HEK293 (cell line): ENCODE results near the gene RPS21.

Experiments
- CTCF ChIA-PET: fragments of 350-600 bp; formaldehyde crosslinking; extraction: SDS; loops from one replicate; lab custom pipeline; 2021; ENCODE audit warnings: antibody characterized with exemption; lab: Yijun Ruan, JAX
- POLR2A ChIA-PET: fragments of 300-600 bp; formaldehyde crosslinking; extraction: SDS; loops from one replicate; lab custom pipeline; 2020; ENCODE audit warnings: antibody characterized with exemption, inconsistent platforms; lab: Yijun Ruan, JAX
- H3K27ac ChIP-seq: fragments of 200-500 bp; sonication (Bioruptor generic); 2 replicates; pipeline ENCODE4 v1.5.1; 2014; ENCODE audit warnings: low read depth, low read length, control low read depth, inconsistent platforms; ENCODE audit errors: extremely low read depth
- H3K36me3 ChIP-seq, 2 experiments: fragments of 200-500 bp in 1 of 2; sonication (Bioruptor generic) in 1 of 2; 1 replicate in 1 of 2; 2 replicates in 1 of 2; pipeline ENCODE4 v1.5.1; 2014 to 2017; ENCODE audit warnings: inconsistent platforms in 2 of 2, low read length in 2 of 2; ENCODE audit not compliant: control insufficient read depth in 2 of 2, insufficient read depth in 1 of 2
- H3K4me1 ChIP-seq: fragments of 200-500 bp; sonication (Bioruptor generic); 2 replicates; pipeline ENCODE4 v1.5.1; 2014; ENCODE audit warnings: mild to moderate bottlenecking, low read length, inconsistent platforms; ENCODE audit not compliant: control insufficient read depth, insufficient read depth
- H3K4me3 ChIP-seq: 2 replicates; pipeline ENCODE4 v1.5.1; 2011; ENCODE audit warnings: low read depth, mild to moderate bottlenecking, control low read depth, low read length, moderate library complexity
- H3K9me3 ChIP-seq: fragments of 200-500 bp; sonication (Bioruptor generic); 2 replicates; pipeline ENCODE4 v1.5.1; 2014; ENCODE audit warnings: low read depth, low read length, inconsistent platforms; ENCODE audit not compliant: control insufficient read depth, insufficient read depth
- GLI4 ChIP-seq: fragments of 450-650 bp; formaldehyde crosslinking; IDR thresholded peaks from 2 replicates; pipeline ENCODE4 v1.5.1; 2016; ENCODE audit warnings: missing biosample characterization, missing genetic modification characterization
- ZBTB20 ChIP-seq: fragments of 450-650 bp; formaldehyde crosslinking; IDR thresholded peaks from 2 replicates; pipeline ENCODE4 v1.5.1; 2016; ENCODE audit warnings: missing biosample characterization, missing genetic modification characterization
- ZBTB8A ChIP-seq: fragments of 450-650 bp; formaldehyde crosslinking; IDR thresholded peaks from 2 replicates; pipeline ENCODE4 v1.5.1; 2016; ENCODE audit warnings: missing biosample characterization, missing genetic modification characterization
- ZFP69B ChIP-seq: fragments of 450-650 bp; formaldehyde crosslinking; IDR thresholded peaks from 2 replicates; pipeline ENCODE4 v1.5.1; 2016; ENCODE audit warnings: missing biosample characterization, missing genetic modification characterization
- ZNF132 ChIP-seq: fragments of 450-650 bp; formaldehyde crosslinking; IDR thresholded peaks from 2 replicates; pipeline ENCODE4 v1.5.1; 2017; ENCODE audit warnings: missing biosample characterization, missing genetic modification characterization, borderline replicate concordance
- ZNF202 ChIP-seq: fragments of 450-650 bp; formaldehyde crosslinking; IDR thresholded peaks from 2 replicates; pipeline ENCODE4 v1.5.1; 2016; ENCODE audit warnings: missing biosample characterization, missing genetic modification characterization, borderline replicate concordance
- ZNF423 ChIP-seq: fragments of 450-650 bp; formaldehyde crosslinking; IDR thresholded peaks from 2 replicates; pipeline ENCODE4 v1.5.1; 2016; ENCODE audit warnings: missing biosample characterization, missing genetic modification characterization
- ZNF48 ChIP-seq: fragments of 450-650 bp; formaldehyde crosslinking; IDR thresholded peaks from 2 replicates; pipeline ENCODE4 v1.5.1; 2016; ENCODE audit warnings: missing biosample characterization, missing genetic modification characterization
- ZNF560 ChIP-seq: fragments of 450-650 bp; formaldehyde crosslinking; IDR thresholded peaks from 2 replicates; pipeline ENCODE4 v1.5.1; 2017; ENCODE audit warnings: missing biosample characterization, missing genetic modification characterization, borderline replicate concordance
- ZNF701 ChIP-seq: fragments of 450-650 bp; formaldehyde crosslinking; IDR thresholded peaks from 2 replicates; pipeline ENCODE4 v1.5.1; 2016; ENCODE audit warnings: missing biosample characterization, missing genetic modification characterization
- TF ChIP-seq, protein P1 (sequence below): fragments of 450-650 bp; formaldehyde crosslinking; IDR thresholded peaks from 2 replicates; pipeline ENCODE4 v1.5.1; 2016; ENCODE audit warnings: missing biosample characterization, missing genetic modification characterization
- TF ChIP-seq, protein P2 (sequence below): fragments of 450-650 bp; formaldehyde crosslinking; IDR thresholded peaks from 2 replicates; pipeline ENCODE4 v1.5.1; 2017; ENCODE audit warnings: missing biosample characterization, missing genetic modification characterization
- TF ChIP-seq, protein P3 (sequence below): fragments of 450-650 bp; formaldehyde crosslinking; optimal IDR thresholded peaks from 2 replicates; pipeline ENCODE3; 2016; ENCODE audit warnings: missing biosample characterization, mild to moderate bottlenecking, missing genetic modification characterization
- TF ChIP-seq, protein P4 (sequence below): fragments of 450-650 bp; formaldehyde crosslinking; IDR thresholded peaks from 2 replicates; pipeline ENCODE4 v1.5.1; 2016; ENCODE audit warnings: missing biosample characterization, missing genetic modification characterization

Gene RPS21

DNA sequence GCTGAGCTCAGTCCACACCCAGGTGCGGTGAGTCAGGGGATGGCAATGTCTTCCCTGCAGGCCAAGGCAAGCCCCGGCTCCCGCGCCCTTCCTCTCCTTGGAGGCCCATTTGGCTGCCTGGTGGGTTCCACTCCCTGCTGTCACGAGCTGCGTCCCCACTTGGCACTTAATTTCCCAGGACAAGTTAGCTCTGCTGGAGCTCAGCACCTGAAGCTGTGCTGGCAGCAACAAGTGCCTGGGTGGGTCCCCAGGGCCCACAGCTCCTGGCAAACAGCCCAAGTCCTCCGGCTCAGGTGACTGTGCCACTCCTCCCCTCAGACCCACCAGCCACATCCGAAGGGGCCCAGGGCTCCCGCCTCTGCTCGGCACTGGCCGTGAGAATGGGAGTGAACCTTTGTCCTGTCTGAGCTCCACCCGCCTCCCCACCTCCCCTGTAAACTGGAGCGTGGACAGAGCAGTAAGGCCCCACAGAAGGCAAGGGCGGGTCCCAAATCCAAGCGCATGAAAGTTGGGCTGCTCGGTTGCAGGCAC, 36.7 kb upstream of the RPS21 start (continued):
- TF ChIP-seq, protein P1, sequence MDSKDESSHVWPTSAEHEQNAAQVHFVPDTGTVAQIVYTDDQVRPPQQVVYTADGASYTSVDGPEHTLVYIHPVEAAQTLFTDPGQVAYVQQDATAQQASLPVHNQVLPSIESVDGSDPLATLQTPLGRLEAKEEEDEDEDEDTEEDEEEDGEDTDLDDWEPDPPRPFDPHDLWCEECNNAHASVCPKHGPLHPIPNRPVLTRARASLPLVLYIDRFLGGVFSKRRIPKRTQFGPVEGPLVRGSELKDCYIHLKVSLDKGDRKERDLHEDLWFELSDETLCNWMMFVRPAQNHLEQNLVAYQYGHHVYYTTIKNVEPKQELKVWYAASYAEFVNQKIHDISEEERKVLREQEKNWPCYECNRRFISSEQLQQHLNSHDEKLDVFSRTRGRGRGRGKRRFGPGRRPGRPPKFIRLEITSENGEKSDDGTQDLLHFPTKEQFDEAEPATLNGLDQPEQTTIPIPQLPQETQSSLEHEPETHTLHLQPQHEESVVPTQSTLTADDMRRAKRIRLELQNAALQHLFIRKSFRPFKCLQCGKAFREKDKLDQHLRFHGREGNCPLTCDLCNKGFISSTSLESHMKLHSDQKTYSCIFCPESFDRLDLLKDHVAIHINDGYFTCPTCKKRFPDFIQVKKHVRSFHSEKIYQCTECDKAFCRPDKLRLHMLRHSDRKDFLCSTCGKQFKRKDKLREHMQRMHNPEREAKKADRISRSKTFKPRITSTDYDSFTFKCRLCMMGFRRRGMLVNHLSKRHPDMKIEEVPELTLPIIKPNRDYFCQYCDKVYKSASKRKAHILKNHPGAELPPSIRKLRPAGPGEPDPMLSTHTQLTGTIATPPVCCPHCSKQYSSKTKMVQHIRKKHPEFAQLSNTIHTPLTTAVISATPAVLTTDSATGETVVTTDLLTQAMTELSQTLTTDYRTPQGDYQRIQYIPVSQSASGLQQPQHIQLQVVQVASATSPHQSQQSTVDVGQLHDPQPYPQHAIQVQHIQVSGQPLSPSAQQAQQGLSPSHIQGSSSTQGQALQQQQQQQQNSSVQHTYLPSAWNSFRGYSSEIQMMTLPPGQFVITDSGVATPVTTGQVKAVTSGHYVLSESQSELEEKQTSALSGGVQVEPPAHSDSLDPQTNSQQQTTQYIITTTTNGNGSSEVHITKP (tag by site-specific recombination), result 0 out of 2 replicates have a peak, but pooled peaks have one; percentile 33
- TF ChIP-seq ZNF132 (tag by site-specific recombination) (no peak), ZNF701 (no peak), ZFP69B (tag by site-specific recombination) (peak; percentile 94), GLI4 (tag by site-specific recombination) (no peak), ZNF48 (tag by site-specific recombination) (no peak)
- TF ChIP-seq, protein P2, sequence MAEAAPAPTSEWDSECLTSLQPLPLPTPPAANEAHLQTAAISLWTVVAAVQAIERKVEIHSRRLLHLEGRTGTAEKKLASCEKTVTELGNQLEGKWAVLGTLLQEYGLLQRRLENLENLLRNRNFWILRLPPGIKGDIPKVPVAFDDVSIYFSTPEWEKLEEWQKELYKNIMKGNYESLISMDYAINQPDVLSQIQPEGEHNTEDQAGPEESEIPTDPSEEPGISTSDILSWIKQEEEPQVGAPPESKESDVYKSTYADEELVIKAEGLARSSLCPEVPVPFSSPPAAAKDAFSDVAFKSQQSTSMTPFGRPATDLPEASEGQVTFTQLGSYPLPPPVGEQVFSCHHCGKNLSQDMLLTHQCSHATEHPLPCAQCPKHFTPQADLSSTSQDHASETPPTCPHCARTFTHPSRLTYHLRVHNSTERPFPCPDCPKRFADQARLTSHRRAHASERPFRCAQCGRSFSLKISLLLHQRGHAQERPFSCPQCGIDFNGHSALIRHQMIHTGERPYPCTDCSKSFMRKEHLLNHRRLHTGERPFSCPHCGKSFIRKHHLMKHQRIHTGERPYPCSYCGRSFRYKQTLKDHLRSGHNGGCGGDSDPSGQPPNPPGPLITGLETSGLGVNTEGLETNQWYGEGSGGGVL (tag by site-specific recombination), result no peak

DNA sequence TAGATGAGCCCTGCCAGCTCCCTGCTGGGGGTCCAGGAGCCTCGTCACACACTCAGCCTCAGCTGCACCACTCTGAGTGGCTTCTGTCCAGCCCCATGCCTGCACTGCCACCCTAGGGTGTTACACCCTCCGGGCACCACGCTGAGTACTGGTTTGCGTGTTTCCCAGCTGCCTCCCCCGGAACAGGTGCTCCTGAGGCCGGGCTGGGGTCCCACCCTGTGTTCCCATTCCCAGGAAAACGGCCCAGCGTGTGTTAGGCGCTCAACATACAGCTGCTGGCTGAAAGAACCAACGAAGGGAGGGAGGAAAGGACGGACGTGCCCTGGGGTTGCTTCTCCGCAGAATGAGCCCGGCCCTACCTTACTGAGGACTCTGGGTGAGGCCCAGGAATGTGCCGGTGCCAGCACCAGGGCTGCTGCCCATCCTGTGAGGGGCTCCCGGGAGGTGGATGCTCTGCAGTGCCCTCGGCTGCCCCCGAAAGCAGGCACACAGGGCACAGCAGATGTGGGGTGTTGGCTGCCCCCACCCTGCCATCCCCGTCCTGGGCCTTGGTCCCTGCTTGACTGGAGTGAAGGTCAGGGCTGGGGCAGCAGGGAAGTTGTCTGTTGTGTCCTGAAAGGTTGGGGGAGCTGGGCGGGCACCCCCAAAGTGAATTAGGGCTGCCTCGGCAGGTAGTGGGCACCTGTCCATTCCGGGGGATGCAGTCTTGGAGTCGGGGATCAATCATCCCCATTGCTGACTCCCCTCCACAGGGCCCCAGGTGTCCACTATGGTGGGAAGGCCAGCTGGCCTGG, 36.1 kb upstream of the RPS21 start:
- H3K27ac ChIP-seq, result no peak overlapping the region

More for the DNA sequence above, 36.1 kb upstream of the RPS21 start:
- TF ChIP-seq, protein P3, sequence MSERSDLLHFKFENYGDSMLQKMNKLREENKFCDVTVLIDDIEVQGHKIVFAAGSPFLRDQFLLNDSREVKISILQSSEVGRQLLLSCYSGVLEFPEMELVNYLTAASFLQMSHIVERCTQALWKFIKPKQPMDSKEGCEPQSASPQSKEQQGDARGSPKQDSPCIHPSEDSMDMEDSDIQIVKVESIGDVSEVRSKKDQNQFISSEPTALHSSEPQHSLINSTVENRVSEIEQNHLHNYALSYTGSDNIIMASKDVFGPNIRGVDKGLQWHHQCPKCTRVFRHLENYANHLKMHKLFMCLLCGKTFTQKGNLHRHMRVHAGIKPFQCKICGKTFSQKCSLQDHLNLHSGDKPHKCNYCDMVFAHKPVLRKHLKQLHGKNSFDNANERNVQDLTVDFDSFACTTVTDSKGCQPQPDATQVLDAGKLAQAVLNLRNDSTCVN (tag by site-specific recombination), result peak; percentile 1
- TF ChIP-seq ZBTB20 (tag by site-specific recombination) (0 out of 2 replicates have a peak, but pooled peaks have one; percentile 22), ZNF423 (tag by site-specific recombination) (peak; percentile 66; the same call in 1 of the 2 replicates), ZNF202 (tag by site-specific recombination) (no peak), ZBTB8A (tag by site-specific recombination) (0 out of 2 replicates have a peak, but pooled peaks have one; percentile 34), ZNF560 (no peak)
- TF ChIP-seq, protein P4, sequence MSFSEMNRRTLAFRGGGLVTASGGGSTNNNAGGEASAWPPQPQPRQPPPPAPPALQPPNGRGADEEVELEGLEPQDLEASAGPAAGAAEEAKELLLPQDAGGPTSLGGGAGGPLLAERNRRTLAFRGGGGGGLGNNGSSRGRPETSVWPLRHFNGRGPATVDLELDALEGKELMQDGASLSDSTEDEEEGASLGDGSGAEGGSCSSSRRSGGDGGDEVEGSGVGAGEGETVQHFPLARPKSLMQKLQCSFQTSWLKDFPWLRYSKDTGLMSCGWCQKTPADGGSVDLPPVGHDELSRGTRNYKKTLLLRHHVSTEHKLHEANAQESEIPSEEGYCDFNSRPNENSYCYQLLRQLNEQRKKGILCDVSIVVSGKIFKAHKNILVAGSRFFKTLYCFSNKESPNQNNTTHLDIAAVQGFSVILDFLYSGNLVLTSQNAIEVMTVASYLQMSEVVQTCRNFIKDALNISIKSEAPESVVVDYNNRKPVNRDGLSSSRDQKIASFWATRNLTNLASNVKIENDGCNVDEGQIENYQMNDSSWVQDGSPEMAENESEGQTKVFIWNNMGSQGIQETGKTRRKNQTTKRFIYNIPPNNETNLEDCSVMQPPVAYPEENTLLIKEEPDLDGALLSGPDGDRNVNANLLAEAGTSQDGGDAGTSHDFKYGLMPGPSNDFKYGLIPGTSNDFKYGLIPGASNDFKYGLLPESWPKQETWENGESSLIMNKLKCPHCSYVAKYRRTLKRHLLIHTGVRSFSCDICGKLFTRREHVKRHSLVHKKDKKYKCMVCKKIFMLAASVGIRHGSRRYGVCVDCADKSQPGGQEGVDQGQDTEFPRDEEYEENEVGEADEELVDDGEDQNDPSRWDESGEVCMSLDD (tag by site-specific recombination), result 0 out of 2 replicates have a peak, but pooled peaks have one; percentile 0
- Histone ChIP-seq H3K4me1 (peaks cover 6% of the 10 kb centered on the region), H3K36me3 (peaks cover 0 to 63% of the 10 kb centered on the region in 2 experiments; a peak in 1 of 3 replicates), H3K9me3 (no peaks in the 10 kb centered on the region), H3K4me3 (no peak overlapping the region)
- POLR2A ChIA-PET, result interaction anchor here (0.7 to 2.2 kb wide), 8 partner anchors 10 to 49 kb away, joined by 3 to 17 read pairs (median 6); partner anchors contain the start of genes LAMA5 and RPS21
- CTCF ChIA-PET, result interaction anchor here (0.9 to 1.4 kb wide), 3 partner anchors 12 to 32 kb away, joined by 4 to 7 read pairs (median 7); no protein-coding TSS in a partner anchor
